DMS153 treated with DMSO at 0.1 percent for 48 hours (cell line): Measurements from ENCODE around the gene KDM2B.
"Not testable (repeated sequence)": the region's sequence is repeated elsewhere in the genome, so short reads cannot be mapped to it uniquely, and the experiment has no call there.

Source experiments
- DNase-seq: peaks from one replicate; lab custom pipeline; 2025; ENCODE audit not compliant: unreplicated experiment; lab: John Stamatoyannopoulos, UW

The KDM2B gene

GRCh38 chr12:121391619-121392324 lies 189.1 kb downstream of the KDM2B start:
- no peak for DNase-seq

- DNase-seq, result no peak
These were observed 190.0 kb downstream of the KDM2B start for GRCh38 chr12:121390856-121391255.

DNA sequence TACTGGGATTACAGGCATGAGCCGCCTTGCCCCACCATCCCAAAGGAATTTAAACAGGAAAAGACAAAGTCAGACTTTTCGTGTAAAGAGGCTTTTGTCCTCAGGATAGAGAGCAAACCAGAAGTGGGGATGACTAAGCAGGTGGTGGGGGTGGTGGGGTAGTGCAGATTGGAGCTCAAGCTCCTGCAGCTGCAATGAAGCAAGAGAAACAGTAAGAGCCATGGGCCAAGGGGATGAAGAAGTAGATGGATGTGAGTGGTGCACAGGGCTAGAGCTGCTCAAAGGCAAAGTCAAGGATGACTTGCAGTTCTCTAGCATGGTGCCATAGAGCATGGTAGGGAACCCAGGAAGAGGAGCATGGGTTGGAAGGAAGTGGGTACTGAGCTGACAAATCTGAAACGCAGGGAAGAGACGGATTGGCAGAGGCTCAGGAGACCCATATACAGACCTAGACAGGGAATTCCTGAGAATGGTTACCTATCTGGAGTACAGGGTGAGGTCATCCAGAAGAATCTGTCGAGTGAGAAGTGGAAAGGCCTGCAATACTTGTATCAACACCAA lies 192.3 kb downstream of the KDM2B start:
- DNase-seq, result no peak

GRCh38 chr12:121384891-121385290 lies 195.9 kb downstream of the KDM2B start:
- DNase-seq, result not testable (repeated sequence)

GRCh38 chr12:121383601-121384021 lies 197.2 kb downstream of the KDM2B start:
- no peak for DNase-seq

GRCh38 chr12:121379945-121380344 lies 200.9 kb downstream of the KDM2B start:
- DNase-seq, result no peak
